ENCODE data around the gene UBE2Q2.
"Not testable (repeated sequence)": the region's sequence is repeated elsewhere in the genome, so short reads cannot be mapped to it uniquely, and the experiment has no call there.

UBE2Q2 gene

DNA sequence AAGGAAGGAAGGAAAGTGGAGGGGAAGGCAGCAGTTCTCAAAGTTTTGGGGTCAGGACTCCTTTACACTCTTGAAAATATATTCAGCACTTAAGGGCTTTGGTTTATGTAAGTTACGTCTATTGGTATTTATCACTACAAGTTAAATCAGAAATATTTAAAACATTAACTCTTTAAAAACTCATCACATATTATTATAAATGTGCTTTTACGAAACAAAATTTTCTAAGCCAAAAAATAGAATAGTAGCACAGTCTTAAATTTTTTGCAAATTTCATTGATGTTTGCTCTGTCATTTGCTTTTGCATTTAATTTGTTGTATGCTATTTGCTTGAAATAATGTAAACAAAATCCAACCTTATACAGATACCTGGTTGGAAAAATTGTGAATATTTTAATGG is 7.5 kb downstream of the UBE2Q2 start:
- DNase-seq (ENCODE audit: extremely low spot score): no peak
- CTCF ChIA-PET: no interaction called here
- TF ChIP-seq, protein P1, sequence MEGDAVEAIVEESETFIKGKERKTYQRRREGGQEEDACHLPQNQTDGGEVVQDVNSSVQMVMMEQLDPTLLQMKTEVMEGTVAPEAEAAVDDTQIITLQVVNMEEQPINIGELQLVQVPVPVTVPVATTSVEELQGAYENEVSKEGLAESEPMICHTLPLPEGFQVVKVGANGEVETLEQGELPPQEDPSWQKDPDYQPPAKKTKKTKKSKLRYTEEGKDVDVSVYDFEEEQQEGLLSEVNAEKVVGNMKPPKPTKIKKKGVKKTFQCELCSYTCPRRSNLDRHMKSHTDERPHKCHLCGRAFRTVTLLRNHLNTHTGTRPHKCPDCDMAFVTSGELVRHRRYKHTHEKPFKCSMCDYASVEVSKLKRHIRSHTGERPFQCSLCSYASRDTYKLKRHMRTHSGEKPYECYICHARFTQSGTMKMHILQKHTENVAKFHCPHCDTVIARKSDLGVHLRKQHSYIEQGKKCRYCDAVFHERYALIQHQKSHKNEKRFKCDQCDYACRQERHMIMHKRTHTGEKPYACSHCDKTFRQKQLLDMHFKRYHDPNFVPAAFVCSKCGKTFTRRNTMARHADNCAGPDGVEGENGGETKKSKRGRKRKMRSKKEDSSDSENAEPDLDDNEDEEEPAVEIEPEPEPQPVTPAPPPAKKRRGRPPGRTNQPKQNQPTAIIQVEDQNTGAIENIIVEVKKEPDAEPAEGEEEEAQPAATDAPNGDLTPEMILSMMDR (IDR thresholded peaks at IDR 0.05; ENCODE audit: control extremely low read depth, extremely low read depth, low read depth, missing control alignments): no peak
- POLR2A ChIA-PET: no interaction called here

DNA sequence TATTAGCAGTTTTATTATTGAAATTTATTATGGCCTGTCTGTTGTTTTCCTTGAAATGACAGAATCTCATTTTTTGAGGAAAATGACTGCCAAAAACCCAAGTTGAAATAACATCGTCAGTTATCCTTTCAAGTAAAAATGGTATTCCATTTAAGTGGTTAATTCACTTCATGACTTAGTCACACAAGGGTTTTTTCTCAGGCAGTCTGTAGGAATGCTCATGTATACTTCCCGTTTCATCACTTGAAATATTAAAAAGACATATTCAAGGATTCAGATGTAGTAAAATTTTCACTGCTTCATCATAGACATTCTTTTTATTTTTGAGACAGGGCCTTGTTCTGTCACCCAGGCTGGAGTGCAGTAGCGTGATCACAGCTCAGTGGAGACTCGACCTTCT is 8.3 kb downstream of the UBE2Q2 start:
- POLR2A ChIA-PET; CTCF ChIA-PET; DNase-seq (ENCODE audit: extremely low spot score): not testable (repeated sequence)

DNA sequence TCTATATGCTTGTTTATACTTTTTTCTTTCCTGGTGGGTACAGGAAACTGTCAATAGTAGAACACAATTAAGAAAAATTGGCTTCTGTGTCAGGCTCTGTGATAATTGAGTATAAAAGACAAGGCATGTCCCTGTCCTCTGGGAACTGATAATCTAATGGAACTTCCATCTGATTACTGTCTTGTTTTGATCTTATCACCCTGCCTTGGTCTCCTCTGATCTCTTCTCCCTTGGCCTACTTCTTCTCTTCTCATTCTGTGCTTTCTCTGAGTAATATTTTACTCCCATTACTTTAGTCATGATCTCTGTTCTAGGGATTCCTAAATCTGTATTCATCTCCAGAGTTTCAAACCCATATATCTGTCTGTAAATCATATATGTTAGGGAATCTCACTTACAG is 14.6 kb downstream of the UBE2Q2 start:
- TF ChIP-seq, protein P1 (IDR thresholded peaks at IDR 0.05; ENCODE audit: control extremely low read depth, extremely low read depth, low read depth, missing control alignments): no peak
- no peak for DNase-seq (ENCODE audit: extremely low spot score)
- ChIA-PET CTCF (no interaction called here), POLR2A (no interaction called here)

DNA sequence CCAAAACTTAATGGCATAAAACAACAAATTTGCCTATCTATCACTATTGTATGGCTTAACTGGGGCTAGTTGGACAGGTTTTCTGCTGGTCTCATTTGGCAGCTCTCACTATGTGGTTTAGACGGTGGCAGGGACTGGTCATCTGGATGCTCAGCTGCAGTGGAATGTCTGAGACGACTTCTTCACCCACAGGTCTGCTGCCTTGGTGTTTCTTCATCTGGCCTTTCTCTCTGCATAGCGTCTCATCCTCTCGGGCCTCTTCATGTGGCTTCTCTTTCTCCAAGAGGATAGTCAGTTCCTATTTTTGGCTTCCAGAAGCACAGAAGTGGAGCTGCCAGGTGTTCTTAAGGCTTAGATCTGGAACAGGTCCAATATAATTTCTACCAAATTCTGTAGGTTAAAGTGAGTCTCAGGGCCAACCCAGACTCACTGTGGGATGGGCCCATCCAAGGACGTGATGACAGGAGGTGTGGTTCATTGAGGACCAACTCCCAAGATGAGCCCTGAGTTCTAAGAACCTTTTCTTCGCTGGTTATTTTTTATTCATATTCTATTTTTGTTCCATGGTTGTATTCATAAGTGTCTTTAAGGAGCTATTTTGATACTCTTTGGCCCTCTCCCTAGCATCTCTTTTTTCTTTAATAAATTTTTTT is 18.6 kb downstream of the UBE2Q2 start:
- TF ChIP-seq, protein P1 (IDR thresholded peaks at IDR 0.05; ENCODE audit: control extremely low read depth, extremely low read depth, low read depth, missing control alignments): no peak
- POLR2A ChIA-PET: interaction anchor here (0.7 kb wide), 1 partner anchor 1140 kb away, joined by 6 read pairs; no protein-coding TSS in a partner anchor
- CTCF ChIA-PET: interaction anchor here (1.0 kb wide), 1 partner anchor 8 kb away, joined by 3 read pairs; no protein-coding TSS in a partner anchor
- no peak for DNase-seq (ENCODE audit: extremely low spot score)

DNA sequence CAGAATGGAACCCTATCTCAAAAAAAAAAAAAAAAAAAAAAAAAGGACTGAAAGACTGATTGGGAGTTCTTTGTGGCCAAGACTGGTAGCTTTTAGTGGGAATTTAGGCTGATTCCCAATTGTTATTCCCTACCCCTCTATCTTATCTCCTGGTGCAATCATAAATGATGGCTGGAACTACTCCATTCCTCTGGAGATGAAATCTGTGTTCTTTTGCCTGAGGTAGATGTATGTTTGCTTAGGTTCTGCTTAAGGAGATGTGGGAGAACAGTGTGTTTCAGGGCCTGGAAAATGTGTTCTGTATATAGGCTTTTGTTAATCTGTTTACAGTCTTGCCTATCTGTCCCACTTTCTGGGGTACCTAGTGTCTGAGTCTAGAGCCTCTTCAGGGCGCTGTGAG is 19.5 kb downstream of the UBE2Q2 start:
- DNase-seq (ENCODE audit: extremely low spot score): no peak
- TF ChIP-seq, protein P1 (IDR thresholded peaks at IDR 0.05; ENCODE audit: control extremely low read depth, extremely low read depth, low read depth, missing control alignments): no peak
- POLR2A ChIA-PET: interaction anchor here (0.7 kb wide), 1 partner anchor 1141 kb away, joined by 6 read pairs; no protein-coding TSS in a partner anchor
- CTCF ChIA-PET: no interaction called here

DNA sequence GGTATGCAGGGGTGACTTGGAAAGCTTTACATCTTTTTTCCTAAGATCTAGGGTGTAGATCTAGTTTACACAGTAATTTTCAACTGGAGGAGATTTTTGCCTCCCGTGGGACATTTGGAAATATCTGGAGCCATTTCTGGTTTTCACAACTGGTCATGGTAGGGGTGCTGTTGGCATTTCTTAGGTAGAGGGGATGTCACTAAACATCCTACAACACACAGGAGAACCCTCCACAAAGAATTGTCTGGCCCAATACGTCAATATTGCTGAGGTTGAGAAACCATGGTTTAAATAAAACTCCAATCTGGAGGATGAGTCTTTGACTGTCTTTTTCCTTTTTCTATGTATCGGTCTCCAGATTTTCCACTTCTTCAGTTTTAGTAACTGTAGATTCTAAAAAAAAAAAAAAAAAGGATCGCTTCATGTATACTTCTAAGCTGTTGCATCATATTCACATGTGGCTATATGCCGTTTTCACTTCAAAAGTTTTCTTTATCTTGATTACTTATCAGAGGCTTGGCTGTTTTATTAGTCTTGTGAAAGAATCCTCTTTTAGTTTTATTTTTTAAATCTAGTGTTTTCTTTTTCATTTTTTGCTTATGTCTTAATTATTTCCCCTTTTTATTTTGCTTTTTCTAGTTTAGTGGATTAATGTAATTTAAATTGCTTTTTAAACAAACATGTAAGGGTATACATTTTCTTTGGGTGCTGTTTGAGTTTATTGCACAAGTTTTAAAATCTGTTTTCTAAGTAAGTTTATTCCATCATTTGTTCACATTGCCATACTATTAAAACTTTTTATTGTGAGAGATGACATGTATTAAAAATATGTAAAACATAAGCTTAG is 21.2 kb downstream of the UBE2Q2 start:
- TF ChIP-seq, protein P1 (IDR thresholded peaks at IDR 0.05; ENCODE audit: control extremely low read depth, extremely low read depth, low read depth, missing control alignments): no peak
- DNase-seq (ENCODE audit: extremely low spot score): no peak
- ChIA-PET CTCF (interaction anchor here (1.0 to 1.4 kb wide), 2 partner anchors 9 to 11 kb away, joined by 3 read pairs; no protein-coding TSS in a partner anchor), POLR2A (no interaction called here)

DNA sequence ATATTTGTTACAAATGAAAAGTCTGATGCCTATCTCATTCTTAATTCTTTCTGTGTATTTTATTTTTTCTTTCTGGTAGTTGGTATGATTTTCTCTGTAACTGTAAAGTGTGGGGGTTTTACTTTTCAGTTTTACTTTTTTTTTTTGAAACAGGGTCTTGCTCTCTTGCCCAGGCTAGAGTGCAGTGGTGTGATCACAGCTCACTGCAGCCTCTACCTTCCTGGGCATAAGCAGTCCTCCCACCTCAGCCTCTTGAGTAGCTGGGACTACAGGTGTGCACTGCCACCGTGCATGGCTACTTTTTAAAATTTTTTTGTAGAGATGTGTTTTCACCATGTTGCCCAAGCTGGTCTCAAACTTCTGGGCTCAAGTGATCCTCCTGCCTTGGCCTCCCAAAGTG is 22.8 kb downstream of the UBE2Q2 start:
- CTCF ChIA-PET: interaction anchor here (1.2 to 1.3 kb wide), 2 partner anchors 9 to 63 kb away, joined by 4 read pairs; no protein-coding TSS in a partner anchor
- POLR2A ChIA-PET; DNase-seq (ENCODE audit: extremely low spot score): not testable (repeated sequence)
